T-helper 1 cell treated with Interleukin-12 subunit alpha and Interleukin-12 subunit beta and Interleukin-4 antibody, amounts not matched to agents 30 ng/mL and 1 ng/mL, for 36 hours (primary cell): ENCODE results near the gene COL23A1. TPM values are rescaled to one million over a fixed set of nuclear protein-coding genes. Genes with fewer than 3 reads are reported as not detected.

Source experiments
- intact Hi-C: fragments of 100-400 bp; cut with micrococcal nuclease; formaldehyde crosslinking; loops from one replicate; pipeline ENCODE4 v1.15.1; 2024
- total RNA-seq: library from RNA; stranded (reverse); gene quantifications from 2 replicates; pipeline ENCODE4 v1.2.3, GENCODE V29; 2022

Gene COL23A1
- total RNA-seq, 1 donor from 2014 or later: not detected

DNA sequence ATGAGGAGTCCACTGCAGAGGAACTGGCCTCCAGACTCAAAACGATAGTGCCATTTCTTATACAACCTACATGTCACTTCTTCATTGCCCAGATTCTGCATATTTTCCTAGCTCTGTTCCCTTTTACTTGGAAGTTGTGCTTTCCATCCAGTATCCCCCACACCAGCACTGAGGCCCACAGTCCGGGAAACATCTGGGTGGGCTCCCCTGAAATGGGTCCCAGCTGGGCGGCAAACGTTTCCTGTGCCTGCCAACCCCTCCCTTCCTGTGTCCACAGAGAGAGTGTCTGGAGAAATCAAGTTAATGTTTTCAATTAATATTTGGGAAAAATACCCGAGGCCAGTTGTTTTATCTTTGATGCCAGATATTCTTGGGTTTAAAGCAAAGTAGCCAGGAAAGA is 111.8 kb downstream of the COL23A1 start:
- intact Hi-C loops: no loop called here

GRCh38 chr5:178477802-178478201 is 112.4 kb downstream of the COL23A1 start:
- intact Hi-C loops: no loop called here

- intact Hi-C loops: no loop called here
Measured at GRCh38 chr5:178476972-178477754, 113.0 kb downstream of the COL23A1 start.

GRCh38 chr5:178476531-178476930 is 113.7 kb downstream of the COL23A1 start:
- intact Hi-C loops: no loop called here

DNA sequence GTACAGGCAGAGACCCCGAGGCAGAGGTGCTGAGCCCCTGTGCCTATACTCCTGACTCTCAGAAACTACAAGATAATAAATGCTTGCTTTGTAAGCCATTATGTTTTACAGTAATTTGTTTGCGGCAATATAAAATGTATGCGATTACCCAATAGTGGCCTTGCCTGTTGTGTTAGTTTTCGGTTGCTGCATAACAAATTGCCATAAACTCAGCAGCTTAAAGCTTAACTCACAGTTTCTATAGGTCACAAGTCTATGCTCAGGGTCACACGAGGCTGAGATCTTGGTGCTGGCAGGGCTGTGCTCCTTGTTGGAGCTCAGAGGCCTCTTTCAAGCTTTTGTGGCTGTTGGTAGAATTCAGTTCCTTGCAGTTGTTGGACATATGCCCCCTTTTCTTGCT is 114.8 kb downstream of the COL23A1 start:
- intact Hi-C loops: no loop called here

DNA sequence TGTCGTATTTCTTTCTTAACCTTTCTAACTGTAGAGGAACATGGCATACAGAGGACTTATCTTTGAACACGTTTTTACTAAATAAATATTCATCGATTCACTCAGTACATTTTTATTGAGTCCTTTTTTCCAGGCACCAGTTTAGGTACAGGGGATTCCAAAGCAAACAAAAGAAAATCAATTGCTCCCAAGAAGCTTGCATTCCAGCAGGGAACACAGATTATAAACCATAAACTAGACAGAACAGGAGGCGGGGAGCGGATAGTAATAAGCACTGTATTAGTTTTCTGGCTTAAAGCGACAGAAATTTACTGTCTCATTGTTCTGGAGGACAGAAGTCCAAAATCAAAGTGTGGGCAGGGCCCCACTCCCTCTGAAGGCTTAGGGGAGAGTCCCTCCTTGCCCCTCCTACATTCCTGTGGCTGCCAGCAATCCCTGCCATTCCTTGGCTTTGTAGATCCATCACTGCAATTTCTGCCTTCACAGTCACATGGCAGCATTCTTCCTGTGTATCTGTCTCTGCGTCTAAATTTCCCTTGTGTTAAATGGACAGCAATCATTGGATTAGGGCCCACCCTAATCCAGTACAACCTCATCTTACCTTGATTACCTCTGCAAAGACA is 115.5 kb downstream of the COL23A1 start:
- intact Hi-C loops: no loop called here

GRCh38 chr5:178473854-178474253 is 116.3 kb downstream of the COL23A1 start:
- intact Hi-C loops: no loop called here

GRCh38 chr5:178472138-178472537 is 118.1 kb downstream of the COL23A1 start:
- intact Hi-C loops: no loop called here

- intact Hi-C loops: no loop called here
Measured at GRCh38 chr5:178471711-178472110, 118.5 kb downstream of the COL23A1 start.

DNA sequence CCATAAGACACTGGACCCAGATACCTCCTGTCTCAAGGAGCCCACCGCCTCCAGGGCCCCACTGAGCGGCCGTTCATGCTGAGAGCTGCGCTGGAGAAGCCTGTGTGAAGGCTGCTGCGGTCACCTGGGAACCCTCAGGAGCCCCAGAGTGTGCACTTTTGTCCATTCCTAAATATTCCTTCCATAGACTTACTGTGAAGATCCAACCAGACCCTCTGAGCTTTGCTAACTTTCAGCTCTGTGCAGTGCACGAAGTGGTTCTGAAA is 119.5 kb downstream of the COL23A1 start:
- intact Hi-C loops: no loop called here

GRCh38 chr5:178469975-178470759 is 120.0 kb downstream of the COL23A1 start:
- intact Hi-C loops: no loop called here

GRCh38 chr5:178469011-178469974 is 120.9 kb downstream of the COL23A1 start:
- intact Hi-C loops: no loop called here

- intact Hi-C loops: no loop called here
Measured at GRCh38 chr5:178468196-178468685, 122.0 kb downstream of the COL23A1 start.

GRCh38 chr5:178467568-178468195 is 122.5 kb downstream of the COL23A1 start:
- intact Hi-C loops: no loop called here

- intact Hi-C loops: no loop called here
Measured at GRCh38 chr5:178467205-178467567, 123.0 kb downstream of the COL23A1 start.

DNA sequence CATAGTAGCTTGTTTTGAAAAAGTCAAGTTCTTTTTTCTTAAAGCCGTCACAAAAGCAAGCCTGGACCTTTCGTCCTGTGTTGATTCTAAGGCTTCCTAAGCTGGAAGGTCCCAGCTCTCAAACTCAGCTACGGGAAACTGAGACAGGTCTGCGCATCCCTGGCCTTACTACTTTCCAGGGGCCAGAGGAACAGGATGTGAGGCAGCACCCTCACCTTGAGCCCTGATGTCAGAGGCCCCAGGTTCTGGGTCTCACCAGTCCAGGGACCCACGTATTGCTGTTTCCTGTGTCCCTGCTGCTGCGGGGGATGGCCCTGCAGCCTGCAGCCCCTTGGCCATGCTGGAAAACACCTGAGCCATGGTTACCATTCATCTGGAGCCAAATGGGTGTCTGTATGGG is 123.9 kb downstream of the COL23A1 start:
- intact Hi-C loops: no loop called here

- intact Hi-C loops: no loop called here
Measured at GRCh38 chr5:178465861-178466288, 124.3 kb downstream of the COL23A1 start.

- intact Hi-C loops: no loop called here
Measured at GRCh38 chr5:178465228-178465860, 124.8 kb downstream of the COL23A1 start.

DNA sequence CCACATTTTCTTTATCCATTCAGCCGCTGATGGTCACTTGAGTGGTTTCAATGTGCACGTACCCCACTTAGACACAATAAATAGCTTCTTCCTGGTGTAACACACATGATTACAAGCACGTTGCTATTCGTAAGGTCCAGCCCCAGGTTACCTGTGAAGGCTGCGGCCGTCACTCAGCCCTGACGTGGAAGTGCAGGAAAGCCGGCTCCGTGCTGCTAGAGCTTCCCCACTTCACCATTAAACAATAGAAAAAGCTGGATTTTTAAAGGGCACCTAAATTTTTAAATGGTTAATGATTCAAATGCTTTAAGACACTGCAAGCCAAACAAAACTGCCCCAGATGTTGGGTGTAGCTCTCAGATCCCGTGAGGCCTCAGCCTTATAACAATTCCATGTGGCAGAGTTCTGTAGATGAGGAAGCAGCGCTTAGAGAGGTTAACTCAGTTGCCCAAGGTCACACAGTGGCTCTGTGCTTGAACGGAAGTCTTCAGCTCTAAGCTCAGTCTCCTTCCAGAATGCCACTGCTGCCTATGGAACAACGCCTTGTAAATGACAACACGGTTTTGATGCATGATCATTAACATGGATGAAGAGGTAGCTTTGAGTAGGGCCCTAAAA is 125.7 kb downstream of the COL23A1 start:
- intact Hi-C loops: no loop called here
